Mammary epithelial cell (primary cell): ENCODE measurements around the gene MIEN1.

Source experiments
- CTCF ChIP-seq, 2 donors: IDR thresholded peaks in 1 of 2; conservative IDR thresholded peaks in 1 of 2; 2 replicates each; pipeline ENCODE4 v1.5.1; 2011 to 2012; ENCODE audit warnings: inconsistent platforms in 2 of 2, low read length in 2 of 2, mild to moderate bottlenecking in 2 of 2, control low read depth in 1 of 2, low read depth in 1 of 2; ENCODE audit not compliant: insufficient read depth in 1 of 2; ENCODE audit errors: extremely low read depth in 1 of 2
- EZH2 ChIP-seq: IDR thresholded peaks from 2 replicates; pipeline ENCODE4 v1.6.1; 2012; ENCODE audit warnings: low read length, inconsistent platforms, borderline replicate concordance

GRCh38 chr17:39754161-39754957 is 24.0 kb upstream of the MIEN1 start:
- TF ChIP-seq CTCF (conservative IDR thresholded peaks at IDR 0.05 in 1 of 2, IDR thresholded peaks at IDR 0.05 in 1 of 2; ENCODE audit: extremely low read depth in 1 of 2, insufficient read depth in 1 of 2, low read depth in 1 of 2, low read length in 2 of 2) (peak; percentile 66 to 86), EZH2 (no peak)
